GM18867 (cell line): Measurements from ENCODE around the gene EDAR.

Source experiments
- ATAC-seq: cut with Tn5 transposase; IDR thresholded peaks from one replicate; pipeline ENCODE4 v1.9.1; 2021; ENCODE audit warnings: mild to moderate bottlenecking, moderate library complexity; ENCODE audit not compliant: unreplicated experiment

The EDAR gene

GRCh38 chr2:108988796-108989713 lies at the start of gene EDAR:
Gene EDAR (minus strand): TSS chr2:108989220. CDS start chr2:108931014, 58,206 bp downstream.
- no peak for ATAC-seq

- ATAC-seq = no peak
Observed at GRCh38 chr2:109033171-109033570, 44.2 kb upstream of the EDAR start.

GRCh38 chr2:109032229-109032820 lies 43.3 kb upstream of the EDAR start:
- ATAC-seq = no peak

- ATAC-seq = peak; percentile 64
Observed at GRCh38 chr2:109031476-109032228, 42.6 kb upstream of the EDAR start.

GRCh38 chr2:109030870-109031475 lies 42.0 kb upstream of the EDAR start:
- ATAC-seq = no peak

GRCh38 chr2:109029490-109030201 lies 40.6 kb upstream of the EDAR start:
- ATAC-seq = no peak

- no peak for ATAC-seq
Observed at GRCh38 chr2:109028738-109029489, 39.9 kb upstream of the EDAR start.

GRCh38 chr2:109028277-109028676 lies 39.3 kb upstream of the EDAR start:
- no peak for ATAC-seq

GRCh38 chr2:109027702-109028101 lies 38.7 kb upstream of the EDAR start:
- ATAC-seq = no peak

- ATAC-seq = no peak
Observed at GRCh38 chr2:109024477-109024876, 35.5 kb upstream of the EDAR start.

- no peak for ATAC-seq
Observed at GRCh38 chr2:109021895-109022300, 32.9 kb upstream of the EDAR start.

- ATAC-seq = no peak
Observed at GRCh38 chr2:109020217-109020637, 31.2 kb upstream of the EDAR start.

- ATAC-seq = no peak
Observed at GRCh38 chr2:109018452-109018851, 29.4 kb upstream of the EDAR start.

- no peak for ATAC-seq
Observed at GRCh38 chr2:109017017-109017416, 28.0 kb upstream of the EDAR start.

- no peak for ATAC-seq
Observed at GRCh38 chr2:109016376-109016775, 27.4 kb upstream of the EDAR start.

GRCh38 chr2:109014476-109014875 lies 25.5 kb upstream of the EDAR start:
- ATAC-seq = no peak

- no peak for ATAC-seq
Observed at GRCh38 chr2:109013051-109013450, 24.0 kb upstream of the EDAR start.

GRCh38 chr2:109009920-109010610 lies 21.0 kb upstream of the EDAR start:
- no peak for ATAC-seq

GRCh38 chr2:109006971-109007370 lies 18.0 kb upstream of the EDAR start:
- ATAC-seq = no peak
